PC-9 (cell line): ENCODE data around the gene SLC66A2. TPM values are rescaled to one million over a fixed set of nuclear protein-coding genes. Genes with fewer than 3 reads are reported as not detected.

Source experiments
- BruUV-seq: library from RNA; stranded (reverse); fragments of 400-500 nt; replicated peaks from 2 replicates; lab custom pipeline; 2021; lab: Mats Ljungman, UMichigan
- CTCF ChIA-PET: fragments of 300-600 bp; sonication (Branson Sonifier 250); formaldehyde crosslinking; loops from one replicate; lab custom pipeline; 2022; ENCODE audit warnings: antibody characterized with exemption; lab: Charles Lee
- POLR2A ChIA-PET: fragments of 300-600 bp; sonication (Branson Sonifier 250); formaldehyde crosslinking; loops from one replicate; lab custom pipeline; 2022; ENCODE audit warnings: antibody characterized with exemption; ENCODE audit not compliant: unreplicated experiment; lab: Charles Lee
- DNase-seq, 2 experiments: peaks; one replicate each; pipeline versions ENCODE4 v3.0.0 to v3.0.0-alpha.2; 2015 to 2022; ENCODE audit warnings: mixed read lengths in 1 of 2
- H2AFZ ChIP-seq: fragments of 200-600 bp; sonication (generic); 2 replicates; pipeline ENCODE4 v1.8.1; 2017; ENCODE audit warnings: antibody characterized with exemption
- H3F3A ChIP-seq: fragments of 200-600 bp; sonication (generic); 2 replicates; pipeline ENCODE4 v1.8.1; 2017; ENCODE audit warnings: antibody characterized with exemption, mild to moderate bottlenecking, low read depth; ENCODE audit not compliant: insufficient read depth
- H3K27ac ChIP-seq: fragments of 200-600 bp; sonication (generic); 2 replicates; pipeline ENCODE4 v1.6.1; 2016; ENCODE audit warnings: mixed run types
- H3K27me3 ChIP-seq: fragments of 200-600 bp; sonication (generic); 2 replicates; pipeline ENCODE4 v1.6.1; 2016; ENCODE audit warnings: low read depth, mixed run types; ENCODE audit not compliant: insufficient read depth
- H3K36me3 ChIP-seq: fragments of 200-600 bp; sonication (generic); 2 replicates; pipeline ENCODE4 v1.6.1; 2016; ENCODE audit warnings: low read depth, mixed run types
- H3K4me1 ChIP-seq: fragments of 200-600 bp; sonication (generic); replicated peaks from 2 replicates; pipeline ENCODE4 v1.6.1; 2016; ENCODE audit warnings: mixed run types; ENCODE audit not compliant: insufficient read depth
- H3K4me2 ChIP-seq: fragments of 200-600 bp; sonication (generic); 2 replicates; pipeline ENCODE4 v1.6.1; 2017; ENCODE audit warnings: mixed run types
- H3K4me3 ChIP-seq: fragments of 200-600 bp; sonication (generic); 2 replicates; pipeline ENCODE4 v1.6.1; 2016; ENCODE audit warnings: mixed run types
- H3K79me2 ChIP-seq: fragments of 200-600 bp; sonication (generic); 2 replicates; pipeline ENCODE4 v1.6.1; 2017; ENCODE audit warnings: low read depth, mixed run types
- H3K9me2 ChIP-seq: fragments of 200-600 bp; sonication (generic); 2 replicates; pipeline ENCODE4 v1.8.1; 2017; ENCODE audit warnings: mild to moderate bottlenecking; ENCODE audit not compliant: insufficient read depth
- H3K9me3 ChIP-seq: fragments of 200-600 bp; sonication (generic); 2 replicates; pipeline ENCODE4 v1.8.1; 2016; ENCODE audit warnings: low read depth; ENCODE audit not compliant: insufficient read depth
- H4K20me1 ChIP-seq: fragments of 200-600 bp; sonication (generic); 2 replicates; pipeline ENCODE4 v1.8.1; 2017; ENCODE audit not compliant: insufficient read depth
- CTCF ChIP-seq: fragments of 200-600 bp; sonication (generic); conservative IDR thresholded peaks from 2 replicates; pipeline ENCODE4 v1.6.1; 2017; ENCODE audit warnings: mixed run types, antibody characterized with exemption, mild to moderate bottlenecking, moderate library complexity
- EZH2 ChIP-seq: fragments of 200-600 bp; sonication (generic); IDR thresholded peaks from 2 replicates; pipeline ENCODE4 v1.8.0; 2017; ENCODE audit warnings: antibody characterized with exemption, low read depth
- intact Hi-C: fragments of 100-400 bp; cut with micrococcal nuclease; formaldehyde crosslinking; loops from one replicate; pipeline ENCODE4 v1.10.0; 2022; ENCODE audit not compliant: unreplicated experiment
- total RNA-seq: library from RNA; stranded (reverse); gene quantifications from 2 replicates; pipeline ENCODE4 v1.2.3, GENCODE V29; 2021

Gene SLC66A2
- total RNA-seq, 1 experiment from 2014 or later, result 24.3 TPM

- no TSS peak for BruUV-seq
- CTCF ChIA-PET, result no interaction called here
- no peak overlapping the region for H3K4me2 ChIP-seq
Measured at GRCh38 chr18:79870301-79871025, 81.0 kb downstream of the SLC66A2 start.

GRCh38 chr18:79869591-79870300, 81.7 kb downstream of the SLC66A2 start:
- TF ChIP-seq EZH2 (no peak), CTCF (no peak)
- no TSS peak for BruUV-seq
- H3K9me2 ChIP-seq, result no peaks in the 10 kb centered on the region

More at GRCh38 chr18:79870301-79871025, 81.0 kb downstream of the SLC66A2 start:
- Histone ChIP-seq H3F3A (no peaks in the 10 kb centered on the region), H3K36me3 (no peaks in the 10 kb centered on the region), H3K4me1 (no peaks in the 10 kb centered on the region), H4K20me1 (no peaks in the 10 kb centered on the region), H3K27ac (no peak overlapping the region), H2AFZ (no peak overlapping the region), H3K9me3 (no peaks in the 10 kb centered on the region), H3K27me3 (peaks cover 71% of the 10 kb centered on the region), H3K9me2 (no peaks in the 10 kb centered on the region), H3K4me3 (no peak overlapping the region), H3K79me2 (no peaks in the 10 kb centered on the region)
- no peak for DNase-seq
- POLR2A ChIA-PET, result no interaction called here
- intact Hi-C loops, result no loop called here
- TF ChIP-seq CTCF (no peak), EZH2 (no peak)

GRCh38 chr18:79868811-79869541, 82.5 kb downstream of the SLC66A2 start:
- Histone ChIP-seq H3F3A (no peaks in the 10 kb centered on the region), H3K36me3 (no peaks in the 10 kb centered on the region), H2AFZ (no peak overlapping the region), H3K27ac (no peak overlapping the region), H3K79me2 (no peaks in the 10 kb centered on the region), H3K9me2 (no peaks in the 10 kb centered on the region), H3K9me3 (no peaks in the 10 kb centered on the region), H3K27me3 (peaks cover 57% of the 10 kb centered on the region), H3K4me2 (no peak overlapping the region), H3K4me1 (no peaks in the 10 kb centered on the region), H3K4me3 (no peak overlapping the region), H4K20me1 (no peaks in the 10 kb centered on the region)
- BruUV-seq, result no TSS peak
- POLR2A ChIA-PET, result no interaction called here
- TF ChIP-seq CTCF, result no peak
- no peak for TF ChIP-seq EZH2
- CTCF ChIA-PET, result no interaction called here
- no peak for DNase-seq
- intact Hi-C loops, result no loop called here

More at GRCh38 chr18:79869591-79870300, 81.7 kb downstream of the SLC66A2 start:
- no peak overlapping the region for H3K27ac ChIP-seq
- H3K9me3 ChIP-seq, result no peaks in the 10 kb centered on the region
- no peaks in the 10 kb centered on the region for H4K20me1 ChIP-seq
- peaks cover 64% of the 10 kb centered on the region for H3K27me3 ChIP-seq
- no peaks in the 10 kb centered on the region for H3K36me3 ChIP-seq
- H3K4me2 ChIP-seq, result no peak overlapping the region
- no peak overlapping the region for H3K4me3 ChIP-seq
- CTCF ChIA-PET, result no interaction called here
- intact Hi-C loops, result no loop called here
- H3F3A ChIP-seq, result no peaks in the 10 kb centered on the region
- POLR2A ChIA-PET, result no interaction called here
- no peak for DNase-seq
- no peak overlapping the region for H2AFZ ChIP-seq
- H3K79me2 ChIP-seq, result no peaks in the 10 kb centered on the region
- no peaks in the 10 kb centered on the region for H3K4me1 ChIP-seq
